NCI-H526 treated with DMSO at 0.1 percent for 48 hours (cell line): ENCODE measurements around the gene SLITRK6.
A peak's percentile ranks its signal among the peaks of the same experiment; 100 is the strongest.
"Not testable (repeated sequence)": the region's sequence is repeated elsewhere in the genome, so short reads cannot be mapped to it uniquely, and the experiment has no call there.

Experiments
- DNase-seq: peaks from one replicate; lab custom pipeline; 2025; lab: John Stamatoyannopoulos, UW

The SLITRK6 gene, protein sequence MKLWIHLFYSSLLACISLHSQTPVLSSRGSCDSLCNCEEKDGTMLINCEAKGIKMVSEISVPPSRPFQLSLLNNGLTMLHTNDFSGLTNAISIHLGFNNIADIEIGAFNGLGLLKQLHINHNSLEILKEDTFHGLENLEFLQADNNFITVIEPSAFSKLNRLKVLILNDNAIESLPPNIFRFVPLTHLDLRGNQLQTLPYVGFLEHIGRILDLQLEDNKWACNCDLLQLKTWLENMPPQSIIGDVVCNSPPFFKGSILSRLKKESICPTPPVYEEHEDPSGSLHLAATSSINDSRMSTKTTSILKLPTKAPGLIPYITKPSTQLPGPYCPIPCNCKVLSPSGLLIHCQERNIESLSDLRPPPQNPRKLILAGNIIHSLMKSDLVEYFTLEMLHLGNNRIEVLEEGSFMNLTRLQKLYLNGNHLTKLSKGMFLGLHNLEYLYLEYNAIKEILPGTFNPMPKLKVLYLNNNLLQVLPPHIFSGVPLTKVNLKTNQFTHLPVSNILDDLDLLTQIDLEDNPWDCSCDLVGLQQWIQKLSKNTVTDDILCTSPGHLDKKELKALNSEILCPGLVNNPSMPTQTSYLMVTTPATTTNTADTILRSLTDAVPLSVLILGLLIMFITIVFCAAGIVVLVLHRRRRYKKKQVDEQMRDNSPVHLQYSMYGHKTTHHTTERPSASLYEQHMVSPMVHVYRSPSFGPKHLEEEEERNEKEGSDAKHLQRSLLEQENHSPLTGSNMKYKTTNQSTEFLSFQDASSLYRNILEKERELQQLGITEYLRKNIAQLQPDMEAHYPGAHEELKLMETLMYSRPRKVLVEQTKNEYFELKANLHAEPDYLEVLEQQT

DNA sequence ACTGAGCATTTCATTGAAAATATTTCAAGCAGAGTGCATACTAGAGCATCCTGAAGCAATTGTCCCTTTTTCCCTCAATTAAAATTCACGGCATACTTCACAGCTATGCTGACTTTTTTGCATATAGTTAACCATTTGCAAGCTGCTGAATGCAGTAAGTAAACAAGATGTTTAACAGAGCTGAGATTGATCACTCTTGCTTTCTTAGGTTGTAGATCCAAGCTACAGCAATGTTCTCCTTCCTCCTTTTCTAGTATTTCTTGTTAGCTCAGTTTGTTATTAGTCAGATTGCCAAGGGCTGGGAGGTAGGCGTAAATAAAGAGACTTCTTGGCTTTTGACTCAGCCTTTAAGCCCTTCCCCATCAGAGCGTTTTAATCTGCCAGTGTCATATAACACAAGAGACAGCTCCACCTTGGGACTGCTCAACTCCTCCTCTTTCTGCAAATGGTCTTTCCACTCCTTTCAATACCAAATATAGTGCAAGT, at the start of gene SLITRK6:
TSS of gene SLITRK6 (minus strand) at position 323 of the 486 bp plus-strand sequence. CDS start 2,911 bp downstream, outside the sequence.
- DNase-seq = peak; percentile 27

DNA sequence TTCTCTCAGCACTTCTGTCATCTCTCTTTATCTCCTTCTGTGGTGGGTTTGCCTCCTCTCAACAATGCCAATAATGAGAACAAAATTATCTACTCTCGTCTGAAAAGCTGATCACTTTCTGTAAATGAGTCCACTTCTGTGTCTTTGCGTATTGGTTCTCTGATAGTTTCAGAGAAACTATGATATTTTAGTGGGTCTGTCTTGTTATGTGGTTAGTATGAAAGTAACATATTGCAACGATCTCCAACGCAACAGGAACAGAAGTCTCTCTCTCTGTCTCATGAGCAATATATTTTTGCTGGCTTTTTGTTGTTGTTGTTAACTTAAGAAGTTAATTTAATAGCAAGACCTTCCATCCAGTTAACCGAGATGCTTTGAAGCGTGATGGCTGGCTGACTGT, 47.8 kb upstream of the SLITRK6 start:
- no peak for DNase-seq

DNA sequence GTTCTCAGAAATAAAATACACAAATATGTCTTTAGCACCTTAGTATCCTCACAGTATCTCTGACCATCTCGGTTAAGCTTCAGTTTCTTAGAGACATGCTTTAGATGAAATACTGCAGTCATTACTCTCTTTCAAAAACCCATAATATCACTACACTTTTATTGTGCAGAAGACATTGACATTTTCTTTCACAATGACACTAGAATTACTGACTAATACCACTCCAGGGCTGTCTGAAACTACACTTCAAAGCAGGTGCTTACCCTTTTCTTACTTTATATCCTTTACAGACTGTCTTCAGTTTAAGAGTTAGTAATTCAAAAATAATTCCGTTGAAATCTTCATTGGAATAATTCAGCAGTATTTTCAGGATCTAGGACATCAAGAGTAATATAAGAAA, 42.2 kb upstream of the SLITRK6 start:
- DNase-seq = no peak

DNA sequence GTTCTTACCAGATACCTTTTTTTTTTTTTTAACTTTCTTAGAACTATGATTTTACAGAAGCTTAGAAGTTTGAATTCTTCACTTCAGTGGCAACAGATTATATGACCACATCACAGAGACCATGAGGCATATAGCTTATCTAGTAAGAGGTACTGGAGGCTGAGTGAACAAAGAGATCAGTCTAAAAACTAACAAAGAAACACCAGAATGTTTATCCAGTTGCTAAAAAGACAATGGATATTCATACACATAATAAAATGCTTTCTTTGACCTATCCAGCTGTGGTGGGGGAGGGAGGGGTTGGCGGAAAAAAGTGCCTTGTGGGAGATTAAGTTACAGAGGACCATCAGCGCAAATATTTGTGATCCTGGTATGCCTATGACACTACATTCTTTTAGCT, 34.7 kb upstream of the SLITRK6 start:
- no peak for DNase-seq

DNA sequence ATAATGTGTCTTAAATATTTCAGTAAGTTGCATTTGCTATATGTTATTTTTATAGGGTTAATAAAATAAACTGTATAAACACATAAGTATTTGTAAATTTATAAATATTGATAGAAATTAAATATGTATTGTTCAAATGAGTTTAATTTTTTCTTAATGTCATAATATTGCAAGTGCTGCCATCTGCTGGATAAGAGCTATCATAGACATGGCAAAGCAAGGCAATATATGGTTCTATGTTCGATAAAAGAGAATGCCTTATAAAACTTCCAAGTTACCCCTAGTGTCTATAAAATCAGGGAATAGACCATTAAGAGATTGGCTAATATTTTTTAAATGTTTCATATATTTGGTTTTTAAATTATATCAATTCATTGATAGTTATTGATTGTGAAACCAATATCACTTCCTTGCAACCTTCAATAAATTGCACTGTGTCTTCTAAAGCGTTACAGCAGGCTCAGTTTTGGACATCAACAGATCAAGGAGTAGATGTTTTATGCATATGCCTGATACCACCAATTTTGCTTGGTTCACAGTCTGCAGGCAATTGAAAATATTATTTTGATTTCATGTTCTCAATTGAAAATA, 29.0 kb upstream of the SLITRK6 start:
- DNase-seq = peak; percentile 19

DNA sequence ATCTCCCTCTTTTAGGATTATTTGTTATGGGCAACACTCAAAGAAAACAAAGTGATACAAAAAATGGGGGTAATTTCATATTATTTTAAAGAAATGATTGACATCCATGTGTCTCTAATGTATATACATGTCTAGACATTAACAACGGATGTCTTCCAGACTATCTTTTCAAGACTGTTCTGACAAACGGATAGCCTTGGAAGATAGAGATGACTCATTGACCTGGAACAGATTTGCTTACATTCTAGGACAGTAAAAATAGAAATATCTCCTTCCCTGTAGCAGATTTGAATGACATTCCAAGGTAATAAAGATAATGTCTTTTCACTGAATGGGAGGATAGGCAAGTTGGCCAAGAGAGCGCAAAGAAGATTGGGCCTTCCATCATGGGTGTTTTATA, 26.2 kb upstream of the SLITRK6 start:
- no peak for DNase-seq

DNA sequence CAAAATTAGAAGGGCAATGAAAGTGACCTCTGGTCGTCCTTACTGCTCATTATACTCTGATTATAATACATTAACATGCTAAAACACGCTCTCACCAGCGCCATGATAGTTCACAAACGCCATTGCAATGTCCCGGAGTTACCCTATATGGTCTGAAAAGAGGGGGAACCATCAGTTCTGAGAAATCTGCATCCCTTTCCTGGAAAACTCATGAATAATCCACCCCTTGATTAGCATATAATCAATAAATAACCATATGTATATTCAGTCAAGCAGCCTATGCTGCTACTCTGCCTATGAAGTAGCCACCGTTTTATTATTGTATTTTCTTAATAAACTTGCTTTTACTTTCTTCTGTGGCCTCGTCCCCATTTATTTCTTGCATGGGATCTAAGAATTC, 24.6 kb upstream of the SLITRK6 start:
- DNase-seq = no peak

DNA sequence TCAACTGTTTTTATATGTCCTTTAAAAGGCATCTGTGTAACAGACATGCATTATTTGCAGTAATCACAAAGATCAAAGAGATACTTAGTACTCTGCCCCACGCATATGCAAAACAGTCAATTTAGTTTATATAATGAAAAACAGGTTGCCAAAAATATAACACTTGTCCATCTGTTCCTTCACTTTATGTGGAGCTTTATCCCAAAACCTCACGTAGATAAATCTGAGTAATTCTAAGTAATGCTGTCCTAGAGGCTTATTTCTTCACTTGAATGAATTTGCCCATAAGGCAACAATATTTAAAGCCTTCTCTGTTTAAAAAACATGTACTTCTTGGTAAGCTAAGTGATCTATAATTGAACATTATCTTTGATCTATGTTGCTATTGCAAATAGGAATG, 20.3 kb upstream of the SLITRK6 start:
- no peak for DNase-seq

DNA sequence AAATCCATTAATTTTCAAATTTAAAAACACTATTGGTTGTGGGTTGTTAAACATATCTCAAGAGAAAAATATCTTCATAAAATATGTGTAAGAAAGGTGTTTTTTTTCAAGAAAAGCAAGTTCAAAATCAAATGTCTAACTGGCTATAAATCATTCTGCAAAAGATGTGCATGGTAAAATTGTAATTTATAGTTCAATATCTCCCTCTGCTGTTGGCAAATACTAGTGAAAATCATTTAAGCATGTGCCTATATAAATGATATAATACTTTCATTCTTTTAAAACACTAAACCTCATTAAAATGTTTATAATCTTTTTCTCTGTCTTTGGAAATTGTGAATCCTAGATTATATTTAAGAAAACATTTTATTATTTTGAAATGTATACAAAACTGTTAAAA, 17.2 kb upstream of the SLITRK6 start:
- peak; percentile 28 for DNase-seq

DNA sequence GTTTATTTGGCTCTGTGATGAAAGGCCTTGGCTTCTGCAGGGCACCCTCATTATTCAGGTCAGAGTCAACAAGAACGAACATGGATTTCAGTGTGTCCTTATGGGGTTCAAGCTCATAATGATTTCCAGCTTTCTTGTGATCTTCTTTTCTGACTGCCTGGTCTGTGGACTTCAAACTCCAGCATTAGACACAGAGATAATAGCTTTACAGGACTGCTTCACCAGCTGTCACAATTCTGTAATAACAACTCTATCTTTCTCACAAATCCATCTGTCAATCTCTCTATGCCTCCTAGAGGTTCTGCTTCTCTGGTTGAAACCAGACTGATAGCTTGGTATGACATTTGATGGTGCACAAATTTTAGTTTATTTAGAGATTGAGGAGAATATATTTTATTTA, 13.1 kb upstream of the SLITRK6 start:
- DNase-seq = no peak

DNA sequence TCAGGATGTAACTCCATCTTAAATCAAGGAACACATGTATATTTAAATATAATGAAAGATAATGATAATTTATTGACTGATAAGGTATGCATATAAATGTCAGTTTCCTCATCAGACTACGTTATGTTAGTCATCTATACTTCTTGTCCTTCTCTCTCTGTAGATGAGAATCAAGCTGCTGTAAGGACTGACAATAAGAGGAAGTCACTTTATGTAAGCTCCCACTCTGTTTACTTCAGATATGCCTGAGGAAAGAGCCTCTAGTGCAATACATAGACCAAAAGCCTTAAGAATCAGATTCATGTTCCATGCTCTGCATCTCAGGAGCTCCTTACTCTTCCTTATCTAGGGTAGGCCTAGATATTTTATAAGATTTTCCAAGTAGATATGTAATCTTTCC, 9.6 kb upstream of the SLITRK6 start:
- DNase-seq = no peak

DNA sequence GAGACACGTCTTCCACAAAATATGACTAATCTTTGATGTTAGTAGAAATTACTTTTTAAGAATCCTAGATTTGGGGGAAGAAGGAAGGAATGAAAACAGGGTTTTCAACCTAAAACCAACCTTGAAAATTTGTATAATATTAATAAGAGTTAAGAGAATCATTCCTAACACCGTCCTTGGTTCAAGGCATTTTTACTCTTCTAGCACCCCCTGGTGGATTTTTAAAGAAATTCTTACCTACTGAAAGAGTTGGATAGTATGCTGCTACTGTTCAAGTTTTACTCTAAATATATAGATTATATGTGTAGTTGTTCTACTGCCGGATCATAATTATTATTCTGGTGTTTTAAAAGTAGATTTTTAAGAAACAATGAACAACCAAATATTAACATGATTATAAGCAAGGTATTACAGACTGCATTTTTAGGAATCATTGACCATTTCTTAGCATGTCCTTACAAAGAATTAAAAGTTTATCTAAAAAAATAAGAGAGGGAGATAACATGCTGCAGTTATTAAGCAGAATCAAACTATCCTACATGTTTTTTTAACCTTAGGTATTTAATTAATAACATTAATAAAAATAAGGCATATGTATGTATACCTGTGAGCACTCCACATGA, 7.4 kb upstream of the SLITRK6 start:
- peak; percentile 77 for DNase-seq

DNA sequence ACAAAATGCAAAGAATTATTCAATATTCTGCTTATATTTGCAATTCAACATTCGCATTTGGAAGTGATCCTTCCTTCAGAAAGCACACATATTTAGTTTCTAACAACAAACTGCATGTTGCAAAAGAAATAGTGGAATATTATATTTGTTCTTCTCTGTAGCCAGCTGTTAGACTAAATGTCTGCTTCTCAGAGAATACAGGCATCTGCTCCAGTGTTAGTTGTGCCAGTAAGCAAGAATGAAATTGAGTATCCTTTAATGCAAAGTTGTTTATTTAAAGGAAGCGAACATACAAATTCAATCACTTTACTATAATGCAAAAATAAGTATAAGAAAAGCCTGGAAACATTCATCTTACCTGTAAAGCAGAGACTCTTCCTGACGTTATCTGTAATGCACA, 663 bp downstream of the SLITRK6 start:
- DNase-seq = no peak

DNA sequence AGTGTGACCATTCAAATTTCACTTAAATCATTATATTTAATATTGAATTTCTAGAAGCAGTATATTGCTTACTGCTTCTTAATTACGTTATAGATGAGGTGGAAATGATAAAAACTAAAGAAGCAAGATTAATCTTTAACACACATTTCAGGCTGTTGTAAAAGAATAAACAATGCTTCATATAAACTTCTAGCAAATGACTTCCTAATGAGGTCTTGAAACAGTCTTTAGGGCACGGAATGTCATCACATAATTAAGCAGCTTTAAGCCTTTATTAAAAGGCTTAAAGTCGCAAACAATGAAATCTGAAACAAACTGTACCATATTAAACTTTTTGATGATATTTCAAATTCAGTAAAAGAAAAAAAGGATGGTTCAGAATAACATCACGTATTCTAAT, 1.9 kb downstream of the SLITRK6 start:
- no peak for DNase-seq

DNA sequence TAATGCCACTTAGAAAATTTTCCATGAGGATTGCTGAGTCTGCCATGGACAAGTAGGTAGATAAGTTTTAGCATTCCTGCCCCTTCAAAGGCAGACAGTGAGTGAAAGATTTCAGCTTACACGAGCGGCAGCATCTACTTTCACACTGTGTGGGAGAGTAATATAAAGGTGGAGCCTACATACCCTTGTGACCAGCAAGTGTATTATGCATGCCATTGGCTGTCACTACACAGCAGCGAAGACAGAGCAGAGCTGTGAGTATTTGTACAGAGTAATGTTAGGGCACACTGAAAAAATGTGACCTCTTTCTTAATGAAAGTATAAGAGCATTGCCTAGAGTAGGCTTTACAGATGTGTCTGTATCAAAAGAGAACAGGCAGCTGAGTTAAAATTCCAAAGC, 14.0 kb downstream of the SLITRK6 start:
- DNase-seq = no peak

DNA sequence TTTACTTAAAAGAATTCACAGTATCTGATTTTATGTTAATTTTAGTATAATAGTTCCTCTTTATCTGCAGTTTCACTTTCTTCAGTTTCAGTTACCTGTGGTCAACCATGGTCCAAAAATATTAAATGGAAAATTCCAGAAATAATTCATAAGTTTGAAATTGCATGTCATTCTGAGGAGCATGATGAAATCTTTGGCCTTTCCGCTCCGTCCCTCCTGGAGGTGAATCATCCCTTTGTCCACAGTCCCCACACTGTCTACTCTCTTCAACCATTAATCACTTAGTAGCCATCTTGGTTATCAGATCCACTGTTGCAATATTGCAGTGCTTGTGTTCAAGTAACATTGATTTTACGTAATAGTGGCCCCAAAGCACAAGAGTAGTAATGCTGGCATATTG, 26.9 kb downstream of the SLITRK6 start:
- no peak for DNase-seq

DNA sequence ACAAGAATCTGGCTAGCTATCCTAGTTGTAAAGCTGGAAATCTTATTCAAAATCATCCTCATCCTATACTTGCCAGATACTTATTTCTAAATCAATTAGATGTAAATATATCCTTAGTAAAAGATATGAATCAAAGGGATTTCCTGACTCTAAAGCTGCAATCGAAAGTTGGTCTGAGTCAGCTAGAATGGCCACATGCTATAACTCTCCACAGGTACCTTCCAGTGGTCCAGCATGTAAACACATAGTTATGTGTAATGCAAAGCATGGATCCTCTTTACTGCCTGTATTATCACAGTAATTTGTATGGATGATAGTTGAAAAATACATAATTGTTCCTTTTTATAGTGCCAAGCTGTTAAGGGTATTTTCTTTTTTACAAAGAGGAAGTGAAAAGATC, 27.4 kb downstream of the SLITRK6 start:
- DNase-seq = no peak

DNA sequence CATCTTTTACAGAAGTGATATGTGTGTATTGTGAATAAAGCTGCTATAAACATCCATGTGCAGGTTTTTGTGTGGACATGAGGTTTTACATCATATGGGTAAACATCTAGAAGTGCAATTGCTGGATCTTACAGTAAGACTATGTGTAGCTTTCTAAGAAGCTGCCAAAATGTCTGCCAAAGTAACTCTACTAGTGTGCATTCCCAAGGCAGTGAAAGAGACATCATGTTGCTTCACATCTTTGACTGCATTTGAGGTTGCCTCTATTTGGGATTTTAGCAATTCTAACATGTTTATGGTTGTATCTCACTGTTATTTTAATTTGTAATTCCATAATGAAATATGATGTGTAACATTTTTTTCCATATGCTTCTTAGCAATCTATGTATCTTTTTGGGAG, 30.3 kb downstream of the SLITRK6 start:
- no peak for DNase-seq

DNA sequence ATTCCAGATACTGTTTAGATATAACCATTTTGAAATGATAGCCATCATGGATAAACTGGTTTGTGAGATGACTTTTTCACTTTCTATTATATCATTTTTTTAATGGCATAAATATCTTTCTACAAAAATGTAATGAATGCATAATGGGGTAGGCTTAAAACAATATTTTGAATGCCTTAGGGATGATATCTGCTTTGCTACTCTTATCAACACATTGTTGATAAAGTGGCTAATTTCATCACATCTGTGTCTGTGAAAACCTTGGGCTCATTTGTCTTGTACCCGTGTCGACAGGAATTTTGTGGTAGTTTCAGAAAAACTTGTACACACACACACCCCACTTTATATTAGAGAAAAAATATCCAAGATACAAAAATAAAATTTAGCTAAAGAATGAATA, 44.1 kb downstream of the SLITRK6 start:
- no peak for DNase-seq

DNA sequence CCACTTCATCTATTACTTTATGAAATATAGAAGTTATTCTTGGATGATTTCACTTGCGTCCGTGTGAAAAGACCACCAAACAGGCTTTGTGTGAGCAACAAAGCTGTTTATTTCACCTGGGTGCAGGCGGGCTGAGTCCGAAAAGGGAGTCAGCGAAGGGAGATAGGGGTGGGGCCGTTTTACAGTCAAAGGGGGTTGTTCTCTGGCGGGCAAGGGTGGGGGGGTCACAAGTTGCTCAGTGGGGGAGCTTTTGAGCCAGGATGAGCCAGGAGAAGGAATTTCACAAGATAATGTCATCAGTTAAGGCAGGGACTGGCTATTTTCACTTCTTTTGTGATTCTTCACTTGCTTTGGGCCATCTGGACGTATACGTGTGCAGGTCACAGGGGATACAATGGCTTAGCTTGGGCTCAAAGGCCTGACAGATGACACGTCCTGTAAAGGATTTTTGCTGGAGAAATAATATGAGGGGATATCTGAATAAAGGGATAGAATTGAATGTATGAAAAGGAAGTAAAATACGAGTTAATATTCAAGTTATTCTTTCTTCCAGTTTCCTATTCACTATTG, 55.9 kb downstream of the SLITRK6 start:
- DNase-seq = not testable (repeated sequence)
